ENCODE measurements around the gene CFC1.
"Not testable (repeated sequence)": the region's sequence is repeated elsewhere in the genome, so short reads cannot be mapped to it uniquely, and the experiment has no call there.

Gene CFC1

GRCh38 chr2:130583582-130583981, 15.8 kb downstream of the CFC1 start:
- in situ Hi-C loops (cut with MboI; ENCODE audit: low sequenced_read_pairs), result not testable (repeated sequence)

GRCh38 chr2:130582970-130583369, 16.4 kb downstream of the CFC1 start:
- in situ Hi-C loops (cut with MboI; ENCODE audit: low sequenced_read_pairs), result not testable (repeated sequence)

- in situ Hi-C loops (cut with MboI; ENCODE audit: low sequenced_read_pairs), result not testable (repeated sequence)
These were observed 17.9 kb downstream of the CFC1 start for GRCh38 chr2:130581491-130581890.

GRCh38 chr2:130579121-130579520, 20.3 kb downstream of the CFC1 start:
- in situ Hi-C loops (cut with MboI; ENCODE audit: low sequenced_read_pairs), result not testable (repeated sequence)

- in situ Hi-C loops (cut with MboI; ENCODE audit: low sequenced_read_pairs), result not testable (repeated sequence)
These were observed 21.8 kb downstream of the CFC1 start for GRCh38 chr2:130577559-130577958.

- in situ Hi-C loops (cut with MboI; ENCODE audit: low sequenced_read_pairs), result not testable (repeated sequence)
These were observed 23.1 kb downstream of the CFC1 start for GRCh38 chr2:130576209-130576784.

- in situ Hi-C loops (cut with MboI; ENCODE audit: low sequenced_read_pairs), result not testable (repeated sequence)
These were observed 25.1 kb downstream of the CFC1 start for GRCh38 chr2:130574230-130574629.

GRCh38 chr2:130571929-130572328, 27.4 kb downstream of the CFC1 start:
- in situ Hi-C loops (cut with MboI; ENCODE audit: low sequenced_read_pairs), result not testable (repeated sequence)

GRCh38 chr2:130566165-130566564, 33.2 kb downstream of the CFC1 start:
- in situ Hi-C loops (cut with MboI; ENCODE audit: low sequenced_read_pairs), result not testable (repeated sequence)

- in situ Hi-C loops (cut with MboI; ENCODE audit: low sequenced_read_pairs), result not testable (repeated sequence)
These were observed 42.9 kb downstream of the CFC1 start for GRCh38 chr2:130556441-130556840.

GRCh38 chr2:130554178-130554577, 45.2 kb downstream of the CFC1 start:
- in situ Hi-C loops (cut with MboI; ENCODE audit: low sequenced_read_pairs), result not testable (repeated sequence)

GRCh38 chr2:130549475-130549874, 49.9 kb downstream of the CFC1 start:
- in situ Hi-C loops (cut with MboI; ENCODE audit: low sequenced_read_pairs), result not testable (repeated sequence)

- in situ Hi-C loops (cut with MboI; ENCODE audit: low sequenced_read_pairs), result not testable (repeated sequence)
These were observed 51.0 kb downstream of the CFC1 start for GRCh38 chr2:130548418-130548817.

GRCh38 chr2:130544978-130545377, 54.4 kb downstream of the CFC1 start:
- in situ Hi-C loops (cut with MboI; ENCODE audit: low sequenced_read_pairs), result not testable (repeated sequence)

GRCh38 chr2:130543785-130544528, 55.4 kb downstream of the CFC1 start:
- in situ Hi-C loops (cut with MboI; ENCODE audit: low sequenced_read_pairs), result not testable (repeated sequence)

GRCh38 chr2:130542789-130543188, 56.6 kb downstream of the CFC1 start:
- in situ Hi-C loops (cut with MboI; ENCODE audit: low sequenced_read_pairs), result not testable (repeated sequence)
